ENCODE results near the gene TAS2R60.
A peak's percentile ranks its signal among the peaks of the same experiment; 100 is the strongest.
"Not testable (repeated sequence)": the region's sequence is repeated elsewhere in the genome, so short reads cannot be mapped to it uniquely, and the experiment has no call there.

The TAS2R60 gene

DNA sequence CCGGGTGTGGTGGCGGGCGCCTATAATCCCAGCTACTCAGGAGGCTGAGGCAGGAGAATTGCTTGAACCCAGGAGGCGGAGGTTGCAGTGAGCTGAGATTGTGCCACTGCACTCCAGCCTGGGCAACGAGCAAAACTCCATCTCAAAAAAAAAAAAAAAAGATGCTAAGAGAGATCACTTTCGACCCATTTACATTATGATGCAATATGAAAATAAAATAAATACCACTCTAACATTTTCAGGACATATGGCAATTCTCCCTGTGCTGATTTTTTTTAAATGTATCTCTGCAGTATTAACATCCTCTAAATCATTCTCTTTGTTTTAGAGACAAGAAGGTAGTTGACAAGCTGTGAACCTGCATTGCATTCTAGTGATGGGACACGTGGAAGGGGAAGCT lies 28.0 kb upstream of the TAS2R60 start:
- H3K9ac ChIP-seq (ENCODE audit: low read depth, low read length), result not testable (repeated sequence)

DNA sequence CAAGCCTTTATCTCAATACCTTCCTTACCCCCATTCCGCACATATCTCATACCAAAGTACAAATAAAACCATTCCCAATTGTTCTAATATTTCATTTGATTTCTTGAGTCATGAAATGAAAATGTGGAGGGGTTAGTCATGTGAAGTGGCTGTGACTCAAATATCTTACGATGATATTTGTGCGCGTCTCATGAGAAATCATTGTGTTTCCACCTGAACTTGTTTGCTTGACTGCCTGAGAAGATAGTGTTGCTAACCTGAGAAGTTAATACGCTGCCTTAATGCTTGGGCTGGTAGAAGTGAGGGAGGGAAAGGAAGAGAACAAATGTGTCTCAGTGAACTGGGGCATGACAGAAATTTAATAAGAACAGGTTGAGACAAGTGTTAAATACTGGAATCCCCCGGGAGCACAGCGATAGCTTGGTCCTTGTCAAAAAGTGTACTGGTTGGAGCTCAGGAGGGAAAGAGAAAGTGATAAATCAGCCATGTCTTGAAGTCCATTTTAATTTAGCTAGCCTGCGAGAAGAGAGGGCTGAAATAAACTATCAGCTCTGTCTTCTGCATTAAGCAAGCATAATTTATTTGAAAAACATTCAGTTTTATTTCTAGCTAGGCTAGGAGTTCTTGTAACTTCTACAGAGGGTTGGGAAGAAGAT lies 27.4 kb upstream of the TAS2R60 start:
- Histone ChIP-seq H3K4me3 (ENCODE audit: low read length) (peak overlapping the region; percentile 48), H3K36me3 (ENCODE audit: insufficient read depth, low read length) (no peaks in the 10 kb centered on the region), H3K9me3 (replicated peaks; ENCODE audit: low read length) (no peaks in the 10 kb centered on the region), H3K27me3 (ENCODE audit: control insufficient read depth, insufficient read depth, low read length) (no peaks in the 10 kb centered on the region), H3K4me1 (ENCODE audit: control insufficient read depth, insufficient read depth, low read length) (peaks cover 29% of the 10 kb centered on the region), H3K9ac (ENCODE audit: low read depth, low read length) (no peak overlapping the region), H3K4me2 (ENCODE audit: low read length) (peak overlapping the region; percentile 69)

More for the DNA sequence above, 28.0 kb upstream of the TAS2R60 start:
- not testable (repeated sequence) for H3K36me3 ChIP-seq (ENCODE audit: insufficient read depth, low read length); H3K9me3 ChIP-seq (replicated peaks; ENCODE audit: low read length); H3K27me3 ChIP-seq (ENCODE audit: control insufficient read depth, insufficient read depth, low read length)
- Histone ChIP-seq H3K4me2 (ENCODE audit: low read length) (peak overlapping the region; percentile 69), H3K4me1 (ENCODE audit: control insufficient read depth, insufficient read depth, low read length) (peaks cover 34% of the 10 kb centered on the region), H3K4me3 (ENCODE audit: low read length) (peak overlapping the region; percentile 48)

DNA sequence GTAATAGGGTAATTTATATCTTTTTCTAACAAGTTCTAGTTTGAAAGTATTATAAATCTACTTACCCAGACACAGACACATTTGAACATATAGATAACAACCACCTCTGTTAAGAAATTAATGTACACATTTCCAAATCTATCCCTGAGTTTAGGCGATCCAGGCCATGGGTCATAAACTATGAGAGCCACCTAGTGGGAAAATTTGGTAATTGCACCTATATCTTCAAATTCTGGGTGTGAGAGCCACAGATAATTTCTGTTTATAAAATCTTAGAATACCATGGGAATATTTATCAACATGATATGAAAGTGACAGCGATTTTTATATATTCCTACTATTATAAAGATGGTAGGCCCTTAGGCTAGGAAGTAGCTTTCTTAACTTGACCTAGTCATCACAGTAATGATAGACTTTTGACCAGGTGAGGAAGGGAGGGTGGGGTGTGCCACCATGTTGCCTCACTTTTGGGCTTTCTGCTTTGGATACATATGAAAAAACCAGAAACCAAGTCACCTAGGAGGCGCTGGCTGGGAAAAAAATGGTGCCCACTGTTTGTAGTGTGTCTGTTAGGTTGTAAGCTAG lies 26.6 kb upstream of the TAS2R60 start:
- Histone ChIP-seq H3K9me3 (replicated peaks; ENCODE audit: low read length) (no peaks in the 10 kb centered on the region), H3K4me1 (ENCODE audit: control insufficient read depth, insufficient read depth, low read length) (peaks cover 29% of the 10 kb centered on the region), H3K4me2 (ENCODE audit: low read length) (no peak overlapping the region), H3K9ac (ENCODE audit: low read depth, low read length) (no peak overlapping the region), H3K4me3 (ENCODE audit: low read length) (no peak overlapping the region), H3K36me3 (ENCODE audit: insufficient read depth, low read length) (no peaks in the 10 kb centered on the region), H3K27me3 (ENCODE audit: control insufficient read depth, insufficient read depth, low read length) (no peaks in the 10 kb centered on the region)

DNA sequence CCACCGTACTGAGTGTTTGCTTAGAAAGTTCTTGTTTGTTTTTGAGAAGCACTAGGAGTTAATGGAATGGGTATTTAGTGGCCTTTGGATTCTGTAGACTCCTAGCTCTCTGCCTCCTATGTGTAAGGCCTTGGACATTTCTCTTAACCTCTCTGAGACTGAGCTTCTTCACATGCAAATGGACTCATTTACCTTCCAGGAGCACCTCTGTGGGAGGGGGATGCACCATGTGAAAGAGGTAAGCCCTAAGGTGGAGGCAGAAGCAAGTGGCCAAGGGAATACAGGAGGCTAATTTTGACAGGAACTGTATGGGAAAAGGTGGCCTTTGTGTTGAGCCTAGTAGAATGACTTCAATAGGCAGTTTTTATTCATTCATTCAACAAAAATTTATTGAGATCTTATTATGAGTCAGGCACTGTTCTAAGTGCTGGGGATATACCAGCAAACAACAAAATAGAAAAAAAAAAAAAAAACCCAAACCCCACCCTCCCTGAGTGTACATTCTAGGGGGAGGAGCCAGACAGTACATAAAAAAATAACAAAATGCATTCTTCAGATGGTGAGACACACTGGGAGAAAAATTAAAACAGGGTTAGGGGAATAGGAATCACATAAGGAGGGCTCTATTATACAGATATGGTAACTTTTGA lies 25.4 kb upstream of the TAS2R60 start:
- Histone ChIP-seq H3K27me3 (ENCODE audit: control insufficient read depth, insufficient read depth, low read length) (no peaks in the 10 kb centered on the region), H3K36me3 (ENCODE audit: insufficient read depth, low read length) (no peaks in the 10 kb centered on the region), H3K4me1 (ENCODE audit: control insufficient read depth, insufficient read depth, low read length) (peaks cover 33% of the 10 kb centered on the region), H3K4me3 (ENCODE audit: low read length) (no peak overlapping the region), H3K9ac (ENCODE audit: low read depth, low read length) (no peak overlapping the region), H3K9me3 (replicated peaks; ENCODE audit: low read length) (no peaks in the 10 kb centered on the region), H3K4me2 (ENCODE audit: low read length) (no peak overlapping the region)

DNA sequence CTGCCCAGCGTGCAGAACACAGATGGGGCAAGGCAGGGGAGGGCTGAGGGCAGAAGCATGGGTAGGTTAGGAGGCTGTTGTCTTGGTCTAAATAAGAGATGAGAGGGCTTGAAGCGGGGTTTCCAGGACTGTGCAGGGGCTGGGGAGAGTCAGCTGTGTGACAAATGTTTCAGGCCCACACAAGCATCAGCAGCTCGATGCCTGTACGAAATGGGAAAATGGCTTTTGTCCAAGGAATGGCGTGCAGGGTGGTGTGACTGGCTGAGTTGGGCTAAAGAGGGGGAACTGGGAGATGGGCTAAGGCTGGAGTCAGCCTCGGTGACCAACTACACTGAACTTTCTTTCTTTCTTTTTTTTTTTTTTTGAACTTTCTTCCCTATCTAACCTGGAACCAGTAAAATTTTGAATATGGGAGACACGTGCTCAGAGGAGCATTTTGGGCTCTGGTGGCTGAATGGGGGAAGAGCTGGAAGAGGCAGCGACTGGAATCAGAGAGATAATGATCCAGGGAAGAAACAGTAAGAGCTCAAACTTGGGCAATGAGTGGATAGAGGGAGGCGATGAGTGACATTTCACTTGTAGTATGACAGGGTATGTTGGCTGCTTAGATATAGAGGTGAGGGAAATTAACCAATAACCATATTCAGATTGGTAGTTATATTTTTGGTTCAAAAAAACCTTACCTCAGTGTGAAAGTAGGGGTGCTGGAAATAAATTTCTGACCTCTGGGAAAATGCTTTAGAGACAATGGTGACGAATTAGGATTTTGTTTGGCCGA lies 24.4 kb upstream of the TAS2R60 start:
- no peak overlapping the region for H3K9ac ChIP-seq (ENCODE audit: low read depth, low read length)
- H3K4me1 ChIP-seq (ENCODE audit: control insufficient read depth, insufficient read depth, low read length), result peaks cover 33% of the 10 kb centered on the region
- H3K4me3 ChIP-seq (ENCODE audit: low read length), result no peak overlapping the region
- H3K27me3 ChIP-seq (ENCODE audit: control insufficient read depth, insufficient read depth, low read length), result no peaks in the 10 kb centered on the region
- H3K9me3 ChIP-seq (replicated peaks; ENCODE audit: low read length), result no peaks in the 10 kb centered on the region
- no peak overlapping the region for H3K4me2 ChIP-seq (ENCODE audit: low read length)
- H3K36me3 ChIP-seq (ENCODE audit: insufficient read depth, low read length), result no peaks in the 10 kb centered on the region

DNA sequence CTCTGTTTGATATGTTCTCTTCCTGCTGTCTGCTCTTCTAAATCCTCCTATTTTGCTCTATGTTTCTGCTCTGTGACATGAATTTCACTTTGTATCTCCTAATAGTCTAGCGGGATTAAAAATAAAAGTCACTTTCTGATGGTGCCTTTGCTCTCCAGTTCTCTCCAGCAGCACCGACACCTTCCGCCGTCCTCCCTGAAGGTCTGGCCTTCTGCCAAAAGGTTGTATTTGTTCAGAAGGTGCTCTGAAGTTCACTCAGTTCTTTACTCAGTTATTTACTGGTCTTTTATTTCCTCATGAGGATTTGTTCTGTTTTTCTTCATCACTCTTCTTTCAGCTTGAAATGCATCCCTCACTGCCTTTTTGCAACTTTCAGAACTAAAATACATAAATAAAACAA lies 23.4 kb upstream of the TAS2R60 start:
- peaks cover 31% of the 10 kb centered on the region for H3K4me1 ChIP-seq (ENCODE audit: control insufficient read depth, insufficient read depth, low read length)
- no peak overlapping the region for H3K4me2 ChIP-seq (ENCODE audit: low read length)
- no peaks in the 10 kb centered on the region for H3K36me3 ChIP-seq (ENCODE audit: insufficient read depth, low read length)
- H3K4me3 ChIP-seq (ENCODE audit: low read length), result no peak overlapping the region
- no peaks in the 10 kb centered on the region for H3K9me3 ChIP-seq (replicated peaks; ENCODE audit: low read length)
- no peak overlapping the region for H3K9ac ChIP-seq (ENCODE audit: low read depth, low read length)
- H3K27me3 ChIP-seq (ENCODE audit: control insufficient read depth, insufficient read depth, low read length), result no peaks in the 10 kb centered on the region

DNA sequence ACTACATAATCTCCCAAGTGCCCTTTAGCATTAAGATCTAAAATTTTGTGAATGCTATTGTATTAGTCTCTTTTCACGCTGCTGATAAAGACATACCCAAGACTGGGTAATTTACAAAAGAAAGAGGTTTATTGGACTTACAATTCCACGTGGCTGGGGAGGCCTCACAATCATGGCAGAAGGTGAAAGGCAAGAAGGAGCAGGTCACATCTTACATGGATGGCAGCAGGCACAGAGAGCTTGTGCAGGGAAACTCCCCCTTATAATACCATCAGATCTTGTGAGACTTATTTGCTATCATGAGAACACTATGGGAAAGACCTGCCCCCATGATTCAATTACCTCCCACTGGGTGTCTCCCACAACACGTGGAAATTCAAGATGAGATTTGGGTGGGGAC lies 22.6 kb upstream of the TAS2R60 start:
- not testable (repeated sequence) for H3K9me3 ChIP-seq (replicated peaks; ENCODE audit: low read length); H3K36me3 ChIP-seq (ENCODE audit: insufficient read depth, low read length); H3K27me3 ChIP-seq (ENCODE audit: control insufficient read depth, insufficient read depth, low read length); H3K9ac ChIP-seq (ENCODE audit: low read depth, low read length); H3K4me3 ChIP-seq (ENCODE audit: low read length); H3K4me2 ChIP-seq (ENCODE audit: low read length)
- H3K4me1 ChIP-seq (ENCODE audit: control insufficient read depth, insufficient read depth, low read length), result peaks cover 24% of the 10 kb centered on the region

DNA sequence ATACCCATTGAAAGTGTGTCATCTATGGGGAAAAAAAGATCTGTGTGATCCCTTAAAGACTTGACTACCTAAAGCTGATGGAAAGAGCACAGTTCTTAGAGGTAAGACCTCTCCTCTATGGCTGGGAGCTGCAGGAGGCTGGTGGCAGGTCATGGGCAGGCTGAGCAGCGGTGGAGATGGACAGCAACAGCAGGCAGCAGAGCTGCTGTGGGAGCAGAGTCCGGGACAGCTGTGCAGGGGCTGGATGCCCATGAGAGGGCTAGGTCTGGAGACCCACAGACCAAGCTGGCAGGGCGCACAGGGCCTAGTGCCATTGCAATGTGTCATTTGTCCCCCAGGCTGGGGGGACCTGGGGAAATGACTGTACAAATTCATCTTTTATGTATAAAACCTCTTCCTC lies 21.2 kb upstream of the TAS2R60 start:
- Histone ChIP-seq H3K4me2 (ENCODE audit: low read length) (no peak overlapping the region), H3K9ac (ENCODE audit: low read depth, low read length) (no peak overlapping the region), H3K9me3 (replicated peaks; ENCODE audit: low read length) (no peaks in the 10 kb centered on the region), H3K27me3 (ENCODE audit: control insufficient read depth, insufficient read depth, low read length) (no peaks in the 10 kb centered on the region), H3K36me3 (ENCODE audit: insufficient read depth, low read length) (no peaks in the 10 kb centered on the region), H3K4me1 (ENCODE audit: control insufficient read depth, insufficient read depth, low read length) (peaks cover 15% of the 10 kb centered on the region), H3K4me3 (ENCODE audit: low read length) (no peak overlapping the region)

DNA sequence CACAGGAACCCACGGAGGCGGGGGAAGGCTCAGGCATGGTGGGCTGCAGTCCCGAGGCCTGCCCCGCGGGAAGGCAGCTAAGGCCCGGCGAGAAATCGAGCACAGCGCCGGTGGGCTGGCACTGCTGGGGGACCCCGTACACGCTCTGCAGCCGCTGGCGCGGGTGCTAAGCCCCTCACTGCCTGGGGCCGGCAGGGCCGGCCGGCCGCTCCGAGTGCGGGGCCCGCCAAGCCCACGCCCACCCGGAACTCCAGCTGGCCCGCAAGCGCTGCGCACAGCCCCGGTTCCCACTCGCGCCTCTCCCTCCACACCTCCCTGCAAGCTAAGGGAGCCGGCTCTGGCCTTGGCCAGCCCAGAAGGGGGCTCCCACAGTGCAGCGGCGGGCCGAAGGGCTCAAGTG lies 18.8 kb upstream of the TAS2R60 start:
- H3K36me3 ChIP-seq (ENCODE audit: insufficient read depth, low read length); H3K4me3 ChIP-seq (ENCODE audit: low read length); H3K9ac ChIP-seq (ENCODE audit: low read depth, low read length); H3K9me3 ChIP-seq (replicated peaks; ENCODE audit: low read length); H3K27me3 ChIP-seq (ENCODE audit: control insufficient read depth, insufficient read depth, low read length); H3K4me1 ChIP-seq (ENCODE audit: control insufficient read depth, insufficient read depth, low read length); H3K4me2 ChIP-seq (ENCODE audit: low read length): not testable (repeated sequence)

DNA sequence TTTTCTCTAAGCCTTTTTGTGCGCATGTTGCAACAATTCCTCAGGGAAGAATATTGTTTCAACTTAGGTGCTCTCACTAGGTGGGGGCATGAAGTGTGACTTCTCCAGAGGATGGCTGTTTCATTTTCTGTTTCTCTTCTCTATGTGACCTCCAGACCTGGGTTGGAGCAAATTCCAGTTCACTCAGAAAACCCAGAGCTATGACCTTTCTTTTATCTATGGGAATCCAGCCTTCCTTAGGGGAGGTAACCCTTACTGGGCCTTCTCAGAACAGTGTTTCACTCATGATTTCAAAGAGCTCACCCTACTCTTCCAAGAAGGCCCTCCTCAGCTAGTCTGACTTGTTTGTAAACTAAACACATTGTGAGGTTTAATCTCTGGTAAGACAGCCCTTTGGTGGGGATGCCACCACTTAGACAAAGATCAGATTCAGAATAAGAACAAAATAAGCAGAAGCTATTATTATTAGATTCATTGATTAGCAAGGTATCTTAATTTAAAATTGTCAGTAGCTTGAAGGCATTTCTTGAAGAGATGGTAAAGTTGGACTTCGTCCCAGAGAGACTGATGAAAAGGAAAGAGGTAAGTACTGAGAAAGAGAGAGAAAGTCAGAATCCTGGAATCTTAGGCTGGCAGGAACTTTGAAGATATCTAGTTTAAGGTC lies 16.6 kb upstream of the TAS2R60 start:
- H3K9ac ChIP-seq (ENCODE audit: low read depth, low read length), result no peak overlapping the region
- peaks cover 18% of the 10 kb centered on the region for H3K4me1 ChIP-seq (ENCODE audit: control insufficient read depth, insufficient read depth, low read length)

More for the DNA sequence above, 16.6 kb upstream of the TAS2R60 start:
- no peaks in the 10 kb centered on the region for H3K27me3 ChIP-seq (ENCODE audit: control insufficient read depth, insufficient read depth, low read length)
- no peak overlapping the region for H3K4me2 ChIP-seq (ENCODE audit: low read length)
- no peaks in the 10 kb centered on the region for H3K36me3 ChIP-seq (ENCODE audit: insufficient read depth, low read length)
- no peaks in the 10 kb centered on the region for H3K9me3 ChIP-seq (replicated peaks; ENCODE audit: low read length)
- no peak overlapping the region for H3K4me3 ChIP-seq (ENCODE audit: low read length)
